HG03066 (cell line): ENCODE results near the gene EIF4G2.

Experiments
- ATAC-seq: cut with Tn5 transposase; IDR thresholded peaks from one replicate; pipeline ENCODE4 v1.9.1; 2021; ENCODE audit warnings: low read depth; ENCODE audit not compliant: unreplicated experiment

Gene EIF4G2

DNA sequence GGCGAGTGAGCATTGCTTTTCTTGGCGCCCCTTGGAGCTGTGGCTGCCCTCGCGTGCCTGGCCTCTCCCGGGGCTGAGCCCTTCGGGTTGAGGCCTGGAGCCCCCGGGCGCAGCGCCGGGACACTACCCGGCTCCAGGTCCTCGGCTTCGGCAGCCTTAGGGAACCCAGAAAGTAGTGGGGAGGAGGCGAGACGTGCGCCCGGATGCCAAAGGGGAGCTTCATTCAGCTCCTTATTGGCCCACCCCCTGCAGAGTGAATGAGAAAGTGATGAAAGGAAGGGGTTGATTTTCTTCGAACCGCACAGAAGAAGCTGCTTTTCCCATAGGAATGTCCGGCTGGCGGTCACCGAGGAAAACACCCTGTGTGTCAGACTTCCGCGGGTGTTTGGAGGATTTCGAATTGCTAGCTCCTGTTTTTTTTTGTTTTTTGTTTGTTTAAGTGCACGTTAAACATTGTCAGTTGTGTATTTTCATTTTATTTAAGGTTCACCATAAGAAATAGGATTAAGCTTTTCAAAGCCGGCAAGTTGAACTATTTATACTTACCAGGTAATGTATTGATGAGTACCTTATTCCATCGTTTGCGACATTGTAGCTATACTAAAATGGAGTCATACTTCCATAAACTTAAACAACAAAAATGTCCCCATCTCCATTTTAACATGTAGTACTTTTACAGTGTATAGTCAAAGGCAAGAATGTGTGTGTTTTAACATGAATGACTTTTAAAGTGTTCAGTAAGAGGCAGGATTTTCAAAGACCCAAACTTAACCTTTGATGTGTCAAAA, 841 bp upstream of the EIF4G2 start:
- ATAC-seq: peak; percentile 15

DNA sequence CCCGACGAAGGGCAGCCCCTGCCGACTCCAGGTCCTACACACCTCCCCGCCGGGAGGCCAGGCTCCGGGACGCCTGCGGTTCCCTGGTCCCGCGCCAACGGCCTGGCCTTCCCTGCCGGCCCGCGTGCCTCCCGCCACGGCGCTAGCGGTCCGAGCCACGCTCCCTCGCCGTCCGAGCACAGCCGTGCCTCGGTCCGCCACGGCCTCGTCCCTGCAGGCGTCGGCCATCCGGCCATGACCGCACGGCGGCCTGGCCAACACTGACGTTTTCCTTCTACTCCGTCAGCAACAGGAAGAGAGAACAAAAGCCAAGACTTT, 532 bp downstream of the EIF4G2 start:
- peak; percentile 3 for ATAC-seq

DNA sequence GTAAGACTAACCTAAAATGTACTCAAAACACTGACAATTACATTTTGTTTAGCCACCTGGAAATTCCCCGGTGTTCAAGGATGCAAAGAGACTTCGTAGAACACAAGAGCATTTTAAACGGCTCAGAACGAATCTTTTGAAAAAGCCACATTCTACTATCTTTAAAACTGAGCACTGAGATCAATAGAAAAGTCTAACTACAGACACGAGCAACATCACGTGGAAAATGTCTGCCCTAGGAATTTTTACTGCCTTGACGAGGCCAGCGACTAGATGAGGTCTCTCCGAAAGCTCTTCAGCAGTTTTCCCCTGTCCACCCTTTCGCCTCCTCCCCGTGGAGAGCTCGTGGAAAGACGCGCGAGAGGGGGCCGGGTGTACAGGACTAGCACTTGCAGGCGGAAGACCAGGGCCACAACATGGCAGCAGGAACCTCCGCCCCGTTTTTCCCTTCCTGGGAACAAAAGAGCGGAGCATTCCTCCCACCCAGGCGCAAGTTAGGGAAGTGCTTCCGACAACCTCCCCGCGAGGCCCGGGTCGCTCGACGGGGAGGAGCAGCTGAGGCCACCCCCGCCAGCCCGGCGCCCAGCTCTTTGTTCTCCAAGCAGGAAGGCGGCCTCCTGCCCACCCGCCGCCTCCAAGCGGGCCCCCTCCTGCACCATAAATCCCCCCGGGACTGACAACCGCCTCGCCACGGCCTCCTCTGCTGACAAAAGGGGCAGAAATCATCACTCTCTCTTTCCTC, 1.1 kb downstream of the EIF4G2 start:
- ATAC-seq: peak; percentile 4

DNA sequence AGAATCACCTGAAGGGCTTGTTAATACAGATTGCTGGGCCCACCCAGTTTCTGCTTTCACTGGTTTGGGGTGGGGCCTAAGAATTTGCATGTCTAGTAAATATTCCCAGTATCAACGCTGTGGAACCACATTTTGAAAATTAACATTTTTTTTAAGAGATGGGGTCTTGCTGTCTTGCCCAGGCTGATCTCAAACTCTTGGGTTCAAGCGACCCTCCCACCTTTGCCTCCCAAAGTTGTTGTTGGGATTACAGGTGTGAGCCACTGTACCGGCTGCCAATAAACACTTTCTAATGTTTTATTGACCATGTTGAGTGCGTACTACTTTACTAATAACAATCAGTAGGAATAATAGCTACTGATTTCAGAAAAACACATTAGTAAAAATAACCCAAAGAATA, 2.5 kb downstream of the EIF4G2 start:
- ATAC-seq: no peak

DNA sequence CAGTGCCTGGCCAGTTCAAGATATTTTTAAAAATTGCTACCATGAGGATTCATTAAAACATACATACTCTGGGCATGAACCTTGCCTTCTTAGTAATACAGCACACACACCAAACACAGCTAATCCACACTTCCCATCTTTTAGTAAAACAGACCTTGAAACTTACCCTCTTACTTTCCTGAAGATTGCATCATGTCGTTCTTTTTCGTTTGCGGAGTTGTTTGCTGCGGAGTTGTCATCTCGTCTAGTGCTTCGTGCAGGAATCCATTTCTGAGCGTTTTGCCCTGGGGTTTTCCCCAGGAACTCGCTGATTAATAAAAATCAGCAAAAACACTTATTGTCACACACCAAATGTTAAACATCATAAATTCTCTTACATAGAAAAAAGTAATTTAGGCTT, 3.0 kb downstream of the EIF4G2 start:
- no peak for ATAC-seq

DNA sequence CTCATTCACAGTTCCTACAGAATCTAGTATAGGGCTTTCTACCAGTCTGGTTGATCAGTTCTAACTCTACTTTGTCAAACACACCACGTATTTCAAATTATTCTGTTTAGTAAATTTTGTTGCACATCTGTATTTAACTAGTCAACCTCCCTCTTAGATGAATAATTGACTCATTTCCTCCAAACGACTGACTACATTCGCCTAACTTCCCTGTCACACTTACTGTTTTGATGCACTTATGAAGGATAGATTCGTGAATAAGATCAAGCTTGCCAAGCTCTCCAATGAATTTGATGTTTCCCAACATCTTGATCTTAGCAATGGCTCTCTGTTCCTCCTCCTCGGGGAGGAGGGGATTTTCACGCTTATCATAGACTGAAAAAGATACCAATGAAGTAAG, 5.0 kb downstream of the EIF4G2 start:
- no peak for ATAC-seq

DNA sequence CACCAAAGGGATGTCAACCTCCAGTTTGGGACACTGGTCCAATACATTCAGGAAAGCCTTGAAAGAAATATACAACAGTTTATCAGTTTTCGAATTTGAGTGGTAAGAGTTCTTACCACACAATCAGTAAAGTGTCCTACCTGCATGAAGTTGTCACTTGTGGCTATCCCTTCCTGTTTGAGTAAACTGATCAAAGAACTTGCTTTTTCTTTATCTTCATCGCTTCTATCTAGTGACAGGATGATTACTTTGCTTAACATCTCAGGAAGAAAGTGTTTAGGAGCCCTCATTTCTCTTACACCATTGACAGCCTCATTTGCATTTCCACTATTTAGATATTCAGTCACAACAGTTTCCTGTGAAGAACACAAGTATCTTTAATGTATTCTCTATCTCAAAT, 8.4 kb downstream of the EIF4G2 start:
- no peak for ATAC-seq

DNA sequence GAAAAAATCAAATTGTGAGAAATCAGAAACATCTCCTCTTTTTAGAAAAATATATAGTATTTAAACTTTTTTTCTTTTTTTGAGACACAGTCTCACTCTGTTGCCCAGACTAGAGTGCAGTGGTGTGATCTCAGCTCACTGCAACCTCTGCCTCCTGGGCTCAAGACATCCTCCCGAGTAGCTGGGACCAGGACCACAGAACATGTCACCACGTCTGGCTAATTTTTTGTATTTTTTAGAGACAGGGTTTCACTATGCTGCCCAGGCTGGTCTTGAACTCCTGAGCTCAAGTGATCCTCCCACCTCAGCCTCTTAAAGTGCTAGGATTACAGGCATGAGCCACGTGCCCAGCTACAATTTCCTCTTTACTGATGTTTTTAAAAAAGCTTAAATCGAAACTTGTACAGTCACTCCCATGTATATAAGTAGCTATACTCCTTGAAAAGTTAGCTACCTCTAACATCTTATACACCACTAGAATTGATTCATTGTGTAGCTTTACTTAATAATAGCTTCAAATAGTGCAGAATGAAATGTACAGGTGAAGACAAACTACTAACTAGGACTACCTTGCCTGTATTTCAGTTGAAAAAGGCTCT, 10.3 kb downstream of the EIF4G2 start:
- no peak for ATAC-seq

DNA sequence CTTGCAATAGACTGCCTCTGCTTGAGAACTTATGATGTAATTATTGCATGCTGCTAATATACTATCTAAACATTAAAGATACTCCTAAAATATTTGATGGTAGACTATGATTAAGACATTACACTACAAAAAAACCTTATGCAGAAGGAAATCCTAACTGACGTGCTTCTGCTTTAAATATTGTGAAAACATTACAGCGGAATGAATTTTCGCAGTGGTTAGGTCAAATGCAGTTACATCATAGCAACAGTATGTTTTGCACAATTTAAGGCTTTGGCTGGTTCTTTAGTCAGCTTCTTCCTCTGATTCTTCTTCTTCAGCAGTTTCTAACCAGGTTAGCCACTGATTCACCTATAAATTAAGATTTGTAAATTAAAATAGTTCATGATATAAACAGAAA, 11.2 kb downstream of the EIF4G2 start:
- ATAC-seq: no peak

DNA sequence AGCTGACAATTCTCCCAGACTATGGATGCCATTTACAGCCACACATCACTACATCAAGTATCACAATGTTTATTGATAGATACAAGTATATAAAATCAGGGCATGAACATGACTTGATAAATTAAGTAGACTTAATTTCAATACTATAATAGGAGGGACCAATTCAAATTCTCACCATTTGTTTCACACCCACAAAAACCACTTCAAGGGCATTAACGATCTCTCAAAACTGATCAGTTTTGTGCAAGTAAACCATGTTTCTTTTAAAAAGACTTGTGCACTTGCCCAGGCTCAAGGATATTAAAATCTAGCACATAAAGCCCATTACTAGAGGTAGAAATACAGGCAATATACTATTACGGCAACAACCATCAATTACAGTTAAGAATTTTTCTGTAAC, 11.7 kb downstream of the EIF4G2 start:
- no peak for ATAC-seq

DNA sequence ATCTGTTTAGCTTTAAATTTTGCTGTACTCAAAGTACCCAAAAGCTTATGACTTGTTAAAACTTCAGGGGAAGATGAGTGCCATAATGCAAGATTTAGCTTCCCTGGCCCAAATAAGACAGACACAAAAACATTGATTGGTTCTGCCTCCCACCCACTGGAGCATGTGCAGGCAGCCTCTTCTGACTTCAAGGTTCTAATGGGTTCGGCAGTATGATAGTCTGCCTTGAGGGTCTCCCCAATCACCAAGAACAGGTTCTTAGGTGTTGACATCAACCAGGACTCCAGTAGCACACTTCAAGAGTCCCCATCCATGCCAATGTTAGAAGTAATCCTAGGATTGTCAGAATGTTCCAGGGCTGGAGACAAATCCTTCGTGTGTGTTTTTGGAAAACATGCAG, 12.5 kb downstream of the EIF4G2 start:
- no peak for ATAC-seq

DNA sequence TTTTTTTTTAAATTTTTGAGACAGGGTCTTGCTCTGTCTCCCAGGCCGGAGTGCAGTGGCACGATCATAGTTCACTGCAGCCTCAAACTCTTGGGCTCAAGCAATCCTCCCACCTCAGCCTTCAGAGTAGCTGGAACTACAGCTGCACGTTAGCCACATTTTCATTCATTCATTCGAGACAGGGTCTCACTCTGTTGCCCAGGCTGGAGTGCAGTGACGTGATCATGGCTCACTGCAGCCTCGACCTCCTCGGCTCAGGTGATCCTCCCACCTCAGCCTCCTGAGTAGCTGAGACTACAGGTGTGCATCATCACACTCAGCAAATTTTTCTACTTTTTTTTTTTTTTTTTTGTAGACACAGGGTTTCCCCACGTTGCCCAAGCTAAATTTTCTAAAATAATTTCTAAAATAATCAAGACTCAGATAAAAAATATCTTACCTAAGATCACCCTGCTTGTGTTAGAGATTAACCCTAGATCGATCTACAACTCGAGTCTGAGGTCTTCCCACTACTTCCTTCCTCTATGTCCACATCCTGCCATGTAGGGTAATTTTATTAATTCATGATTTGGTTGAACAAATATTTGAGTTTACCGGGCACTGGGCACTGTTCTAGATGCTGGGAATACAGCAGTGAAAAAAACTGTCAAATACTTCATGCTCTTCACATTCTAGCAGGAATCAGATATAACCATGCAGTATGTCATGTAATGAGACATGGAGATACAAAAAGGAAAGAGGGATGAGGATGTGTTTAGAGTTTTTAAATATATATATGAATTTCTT, 15.1 kb downstream of the EIF4G2 start:
- no peak for ATAC-seq

DNA sequence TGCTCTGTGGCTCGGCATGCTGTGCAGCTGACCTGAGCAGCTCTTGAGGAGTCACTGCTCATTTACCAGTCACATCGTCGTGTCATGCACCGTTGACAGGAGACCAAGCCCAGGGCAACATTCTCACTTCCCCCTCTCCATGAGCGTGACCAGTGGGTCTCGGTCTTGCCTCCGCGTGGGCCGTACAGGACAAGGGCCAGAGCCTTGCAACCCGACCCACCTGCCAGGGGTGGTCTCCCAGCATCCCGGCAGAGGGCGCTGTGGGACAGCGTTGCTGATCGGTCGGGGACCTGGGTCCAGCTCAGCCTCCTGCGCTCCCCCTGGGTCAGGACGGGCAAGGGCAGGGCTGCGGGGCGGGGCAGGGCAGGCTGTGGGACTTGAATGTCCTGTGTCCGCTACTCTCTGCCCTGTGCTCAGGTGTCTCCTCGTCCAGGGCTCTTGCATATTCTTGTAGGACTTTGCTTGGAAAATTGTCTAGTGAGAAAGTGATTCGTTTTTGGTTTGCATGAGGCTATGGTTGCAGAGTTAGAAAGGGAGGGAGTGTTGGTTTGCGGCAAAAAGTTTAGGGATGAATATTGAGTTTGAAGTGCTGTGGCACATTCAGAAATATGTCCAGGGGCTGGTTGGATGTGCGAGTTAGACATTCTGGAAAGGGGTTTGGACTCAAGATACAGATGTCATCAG, 16.2 kb downstream of the EIF4G2 start:
- peak; percentile 92 for ATAC-seq

DNA sequence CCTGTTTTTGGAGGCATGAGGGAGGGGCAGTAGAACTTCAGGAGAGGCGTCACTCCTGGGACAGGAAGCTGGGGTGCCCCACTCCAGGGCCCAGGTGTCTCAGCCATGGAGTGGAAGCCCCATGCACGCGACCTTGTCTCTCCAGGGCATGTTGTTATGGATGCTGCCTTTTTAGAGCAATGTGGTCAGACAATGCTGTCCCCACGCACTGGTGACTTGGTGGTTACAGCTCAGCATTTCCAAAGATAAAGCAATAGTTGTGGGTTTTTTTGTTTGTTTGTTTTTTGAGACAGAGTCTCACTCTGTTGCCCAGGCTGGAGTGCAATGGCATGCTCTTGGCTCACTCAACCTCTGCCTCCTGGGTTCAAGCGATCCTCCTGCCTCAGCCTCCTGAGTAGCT, 22.3 kb downstream of the EIF4G2 start:
- no peak for ATAC-seq

DNA sequence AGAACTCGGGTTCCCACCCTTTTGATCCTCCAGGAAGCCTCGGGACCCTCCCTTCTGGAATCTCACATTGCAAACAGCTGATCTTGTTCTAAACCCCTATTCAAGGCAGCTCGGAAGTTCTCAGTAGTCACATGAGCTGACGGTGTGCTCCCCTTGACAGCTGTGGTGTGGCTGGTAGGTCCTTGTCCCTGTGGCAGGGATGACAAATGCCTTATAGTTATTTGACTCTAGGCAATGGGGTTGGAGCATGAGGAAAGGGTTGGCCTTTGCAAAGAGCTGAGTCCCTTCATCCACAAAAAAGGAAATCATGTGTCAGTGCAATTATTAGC, 23.6 kb downstream of the EIF4G2 start:
- ATAC-seq: no peak

DNA sequence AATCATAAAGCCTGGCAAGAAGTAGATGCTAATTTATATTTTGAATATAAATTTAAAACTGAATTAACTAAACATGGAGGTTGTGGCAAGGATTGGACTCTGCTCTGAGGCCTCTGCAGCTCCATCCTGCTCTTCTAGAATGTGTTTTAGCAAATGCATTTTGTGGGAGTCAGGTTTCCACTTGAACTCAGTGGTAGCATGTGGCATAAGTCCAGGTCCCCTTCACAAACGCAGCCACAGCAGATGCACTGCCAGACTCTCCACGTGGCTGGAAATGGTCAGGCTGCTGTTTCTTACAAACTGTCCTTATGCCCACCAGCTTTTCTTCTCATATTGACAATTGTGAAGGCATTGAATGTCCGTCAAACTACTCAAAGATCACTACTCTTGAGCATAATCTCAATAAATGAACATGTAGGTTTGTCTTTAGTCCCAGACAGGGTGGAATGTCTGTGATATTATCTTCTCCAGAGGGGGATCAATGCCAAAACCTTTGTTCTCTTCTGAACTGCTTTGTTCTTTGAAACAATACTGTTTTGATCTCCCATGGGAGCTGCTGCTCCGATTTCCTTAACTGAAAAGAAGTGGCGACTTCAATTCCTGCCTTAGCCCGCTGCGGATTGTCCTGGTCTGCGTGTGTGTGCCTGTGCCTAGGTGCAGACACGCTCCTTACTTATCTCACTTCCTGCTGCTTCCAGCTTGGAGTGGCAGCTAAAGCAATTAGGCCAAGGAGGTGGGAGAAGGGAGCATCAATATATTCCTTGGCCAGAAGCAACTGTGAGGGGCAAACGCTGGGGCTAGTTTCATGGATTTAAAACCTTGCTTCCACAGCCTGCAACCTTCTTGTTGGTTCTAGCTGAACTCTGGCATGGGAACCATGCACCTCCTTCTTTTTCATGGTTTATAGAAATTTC, 24.2 kb downstream of the EIF4G2 start:
- ATAC-seq: no peak

DNA sequence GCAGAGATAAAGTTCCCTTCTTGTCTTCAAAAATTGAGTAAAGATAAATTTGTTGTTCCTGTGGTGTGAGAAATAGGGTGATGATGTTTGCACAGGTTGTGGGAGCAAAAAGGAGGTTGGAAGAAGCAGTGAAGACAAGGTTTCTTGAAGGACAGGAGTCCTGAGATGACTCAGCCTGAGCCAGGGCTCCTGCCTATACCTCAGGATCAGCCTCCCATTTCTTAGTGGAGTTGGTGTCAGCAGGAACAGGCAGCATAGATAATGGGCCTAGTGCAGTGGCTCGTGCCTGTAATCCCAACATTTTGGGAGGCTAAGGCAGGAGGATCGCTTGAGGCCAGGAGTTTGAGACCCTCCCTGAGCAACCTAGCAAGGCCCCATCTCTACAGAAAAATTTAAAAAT, 28.7 kb downstream of the EIF4G2 start:
- no peak for ATAC-seq

DNA sequence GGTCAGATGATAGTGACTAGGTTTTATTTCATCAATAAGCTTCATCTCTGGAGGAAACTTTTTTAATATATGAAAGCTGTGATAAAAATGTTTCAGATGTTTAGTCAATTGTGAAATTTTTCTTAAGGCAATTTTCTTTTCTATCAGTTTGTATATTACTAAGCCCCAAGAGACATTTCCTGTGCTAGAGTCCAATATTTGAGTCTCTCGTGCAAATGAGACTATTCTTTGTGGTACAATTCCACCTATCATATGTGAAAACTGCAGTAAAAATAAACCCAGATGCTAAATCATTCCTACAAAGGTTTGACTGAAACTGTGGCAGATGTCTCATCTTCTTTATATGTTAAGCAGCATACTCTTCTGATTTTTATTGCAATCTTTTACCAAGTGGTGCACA, 29.6 kb downstream of the EIF4G2 start:
- ATAC-seq: no peak

DNA sequence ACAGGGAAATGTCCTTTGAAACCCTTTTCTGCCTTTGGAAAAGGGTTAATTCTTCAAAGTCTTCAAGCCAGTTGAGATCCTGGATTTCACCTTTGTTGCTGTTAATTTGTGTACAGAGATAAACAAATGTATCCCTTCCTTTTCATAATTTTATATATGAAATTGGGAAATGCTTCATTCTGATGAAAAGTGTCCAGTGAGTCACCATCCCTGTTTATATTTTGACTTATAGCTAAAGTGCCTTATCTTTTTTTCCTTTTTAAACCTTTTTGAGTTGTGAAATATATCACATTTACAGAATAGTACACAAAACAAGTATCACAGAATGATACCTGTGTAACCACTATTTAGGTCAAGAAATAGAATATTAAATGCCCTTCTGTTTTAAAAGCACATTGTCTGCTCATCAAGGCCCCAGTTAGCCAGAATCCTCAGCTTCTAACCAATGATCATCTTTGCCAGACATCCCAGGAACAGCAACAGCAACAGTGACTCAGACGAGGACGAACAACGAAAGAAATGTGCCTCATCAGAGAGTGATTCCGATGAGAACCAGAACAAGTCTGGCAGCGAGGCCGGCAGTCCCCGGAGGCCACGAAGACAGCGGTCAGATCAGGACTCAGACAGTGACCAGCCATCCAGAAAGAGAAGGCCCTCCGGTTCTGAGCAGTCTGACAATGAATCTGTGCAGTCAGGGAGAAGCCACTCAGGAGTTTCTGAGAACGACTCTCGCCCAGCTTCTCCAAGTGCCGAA, 30.3 kb downstream of the EIF4G2 start:
- ATAC-seq: no peak
